GM19099 (cell line): ENCODE data around the gene SDK1.

Experiments
- POLR2A ChIP-seq: IDR thresholded peaks from 3 replicates; pipeline ENCODE4 v1.6.1; 2011; ENCODE audit warnings: low read depth; ENCODE audit not compliant: insufficient read length; ENCODE audit errors: extremely low read depth

SDK1 gene

DNA sequence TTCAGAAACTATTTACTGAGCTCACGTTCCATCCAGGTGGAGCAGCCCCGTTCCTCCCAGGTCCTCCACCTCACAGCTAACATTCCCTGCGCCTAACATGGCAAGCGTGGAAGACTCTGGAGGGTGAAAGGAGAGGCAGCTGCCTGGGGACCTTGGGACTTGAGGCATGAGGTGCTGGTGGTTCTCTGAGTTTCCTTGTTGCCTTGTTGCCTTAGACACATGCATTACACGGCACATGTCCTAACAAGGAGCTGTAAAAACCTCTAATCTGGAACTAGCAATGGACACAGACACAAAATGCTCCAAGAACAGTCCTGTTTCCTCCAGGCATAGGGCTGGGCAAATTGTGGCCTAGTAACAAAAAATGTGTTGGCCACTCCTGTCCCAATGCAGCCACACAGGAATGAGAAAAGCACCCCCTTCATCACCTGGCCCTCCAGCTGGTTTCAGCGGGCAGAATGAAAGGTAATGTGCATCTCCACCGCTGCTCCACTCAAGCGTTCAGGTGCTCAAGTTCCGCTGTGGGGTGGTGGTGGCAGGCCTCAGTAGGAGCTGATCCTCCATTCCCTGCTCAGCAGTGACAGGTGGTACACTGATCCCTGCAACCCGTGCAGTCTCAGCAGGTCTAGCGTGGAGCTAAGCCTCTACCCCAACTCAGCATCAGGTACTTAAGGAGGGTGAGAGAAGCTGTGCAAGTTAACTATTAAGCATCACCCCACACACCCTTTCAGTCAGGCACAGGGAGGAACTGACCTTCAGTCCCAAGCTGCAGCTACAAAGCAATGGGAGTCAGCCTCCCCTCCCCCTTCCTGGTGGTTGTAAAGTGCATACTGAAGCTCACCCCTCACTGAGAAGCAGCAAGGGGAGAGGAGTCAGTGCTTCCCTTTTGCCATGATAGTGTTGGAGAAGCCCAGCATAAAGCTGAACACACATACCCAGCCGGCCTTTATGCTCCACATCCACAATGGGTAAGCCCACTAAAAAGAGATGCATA is 382.8 kb downstream of the SDK1 start:
- no peak for TF ChIP-seq POLR2A

DNA sequence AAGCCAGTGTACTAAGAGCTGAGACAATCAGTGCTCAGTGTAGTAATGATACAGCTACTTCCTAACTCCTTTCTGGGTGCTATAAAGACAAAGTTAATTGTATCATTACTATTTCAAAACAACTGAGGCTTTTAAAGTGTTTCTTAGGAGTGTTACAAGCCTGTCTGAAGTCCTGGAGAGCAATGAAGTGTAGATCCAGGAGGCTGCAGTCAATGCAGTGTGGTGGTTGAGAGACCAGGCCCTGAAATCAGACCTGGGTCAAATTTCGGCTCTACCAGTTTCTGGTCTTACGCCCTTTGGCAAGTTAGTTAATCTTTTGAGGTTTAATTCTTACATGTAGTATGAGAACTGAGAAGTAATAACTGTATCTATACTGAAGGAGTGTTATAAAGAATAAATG is 387.0 kb downstream of the SDK1 start:
- TF ChIP-seq POLR2A, result no peak

- no peak for TF ChIP-seq POLR2A
These were observed 387.8 kb downstream of the SDK1 start for GRCh38 chr7:3688842-3689241.

GRCh38 chr7:3691478-3692158 is 390.6 kb downstream of the SDK1 start:
- no peak for TF ChIP-seq POLR2A

DNA sequence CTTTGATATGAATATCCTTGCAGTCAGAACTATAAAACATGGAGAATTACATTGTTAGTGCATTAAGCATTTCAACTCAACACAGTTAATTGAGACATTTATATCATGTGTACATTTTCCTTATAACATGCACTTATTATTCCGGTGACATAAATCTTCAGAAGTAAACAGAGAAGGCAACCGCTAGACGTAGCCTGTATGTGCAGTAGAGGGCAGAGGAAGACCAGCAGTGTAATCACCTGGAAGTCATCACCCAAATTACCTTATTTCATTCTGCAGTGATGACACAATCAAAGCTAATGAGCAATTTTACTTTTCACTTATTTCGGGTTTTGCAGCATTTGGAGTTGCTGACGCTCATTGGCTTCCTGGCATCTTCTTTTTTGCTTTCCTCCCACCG is 394.6 kb downstream of the SDK1 start:
- TF ChIP-seq POLR2A, result no peak

DNA sequence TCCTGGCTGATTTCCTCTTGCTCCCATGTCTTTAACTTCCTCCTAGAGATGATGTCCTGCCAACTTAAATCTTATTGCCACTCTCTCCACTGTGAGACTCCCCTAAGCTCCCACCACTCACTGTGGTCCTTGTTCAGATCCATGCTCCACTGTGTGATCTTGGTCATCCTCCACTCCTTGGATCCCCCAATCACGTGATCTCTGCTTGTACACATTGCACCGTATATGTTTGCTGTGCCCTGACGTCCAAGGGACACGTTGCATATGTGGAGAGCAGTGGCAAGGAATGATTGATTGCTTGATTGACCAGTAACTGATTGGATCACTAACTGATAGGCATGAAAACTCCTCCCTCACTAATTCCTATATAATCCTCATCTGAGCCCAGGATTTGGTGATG is 395.1 kb downstream of the SDK1 start:
- no peak for TF ChIP-seq POLR2A

DNA sequence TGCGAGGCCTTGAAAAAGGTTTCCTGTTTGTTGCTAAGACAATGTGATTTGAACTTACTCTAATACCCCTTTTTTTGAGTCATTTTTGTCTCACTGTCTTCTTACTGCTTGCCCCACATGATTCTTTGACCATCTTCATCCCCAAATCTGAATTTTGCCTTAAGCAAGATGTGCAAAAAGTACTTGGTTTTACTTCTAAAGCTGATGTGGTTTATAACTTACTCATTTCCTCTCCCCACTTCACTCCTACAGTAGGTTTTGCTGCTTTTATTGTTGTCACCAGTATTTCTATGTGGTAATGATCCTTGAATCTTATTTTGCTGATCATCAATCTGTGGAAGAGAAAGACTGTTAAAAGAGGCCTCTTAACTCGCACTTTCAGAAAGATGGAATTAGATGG is 396.4 kb downstream of the SDK1 start:
- TF ChIP-seq POLR2A, result no peak

- no peak for TF ChIP-seq POLR2A
These were observed 404.2 kb downstream of the SDK1 start for GRCh38 chr7:3705258-3705657.

DNA sequence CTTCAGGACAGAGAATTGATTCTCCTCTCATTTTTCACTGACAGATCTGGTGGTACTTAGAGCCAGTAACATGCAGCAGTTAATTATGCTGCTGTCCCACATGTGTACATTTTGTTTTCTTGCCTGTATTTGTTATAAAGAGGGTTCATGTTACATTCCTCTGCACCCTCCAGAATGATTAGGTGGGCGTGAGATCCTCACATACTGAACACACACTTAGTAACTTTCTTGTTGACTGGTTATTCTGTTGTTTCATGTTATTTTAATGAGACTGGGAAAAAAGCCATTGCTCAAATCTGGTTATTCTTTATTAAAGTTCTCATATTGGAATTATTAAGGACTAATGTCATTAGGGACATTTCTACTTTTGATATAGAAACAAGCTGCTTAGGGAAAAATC is 409.1 kb downstream of the SDK1 start:
- TF ChIP-seq POLR2A, result no peak

- TF ChIP-seq POLR2A, result no peak
These were observed 409.5 kb downstream of the SDK1 start for GRCh38 chr7:3710531-3710930.

DNA sequence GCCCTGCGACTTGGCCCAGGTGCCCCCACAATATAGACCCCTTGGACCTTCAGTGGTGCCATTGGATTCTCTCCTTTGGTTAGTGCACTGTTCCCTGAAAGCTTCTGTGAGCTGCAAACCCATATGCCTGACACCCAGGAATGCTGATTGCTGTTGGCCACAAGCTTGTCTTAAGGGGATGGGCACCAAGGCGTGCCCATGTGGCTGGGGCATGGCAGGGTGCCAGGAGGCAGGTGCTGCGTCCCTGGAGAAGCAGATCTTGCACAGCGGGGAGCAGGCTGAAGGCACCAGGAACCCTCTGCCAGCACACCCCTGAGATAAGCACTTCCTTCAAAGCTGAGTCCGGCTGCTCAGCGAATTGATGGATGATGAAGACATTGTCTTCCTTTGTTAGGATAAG is 411.8 kb downstream of the SDK1 start:
- TF ChIP-seq POLR2A, result no peak

- TF ChIP-seq POLR2A, result no peak
These were observed 420.4 kb downstream of the SDK1 start for GRCh38 chr7:3721422-3721821.

GRCh38 chr7:3722396-3722922 is 421.4 kb downstream of the SDK1 start:
- TF ChIP-seq POLR2A, result no peak

DNA sequence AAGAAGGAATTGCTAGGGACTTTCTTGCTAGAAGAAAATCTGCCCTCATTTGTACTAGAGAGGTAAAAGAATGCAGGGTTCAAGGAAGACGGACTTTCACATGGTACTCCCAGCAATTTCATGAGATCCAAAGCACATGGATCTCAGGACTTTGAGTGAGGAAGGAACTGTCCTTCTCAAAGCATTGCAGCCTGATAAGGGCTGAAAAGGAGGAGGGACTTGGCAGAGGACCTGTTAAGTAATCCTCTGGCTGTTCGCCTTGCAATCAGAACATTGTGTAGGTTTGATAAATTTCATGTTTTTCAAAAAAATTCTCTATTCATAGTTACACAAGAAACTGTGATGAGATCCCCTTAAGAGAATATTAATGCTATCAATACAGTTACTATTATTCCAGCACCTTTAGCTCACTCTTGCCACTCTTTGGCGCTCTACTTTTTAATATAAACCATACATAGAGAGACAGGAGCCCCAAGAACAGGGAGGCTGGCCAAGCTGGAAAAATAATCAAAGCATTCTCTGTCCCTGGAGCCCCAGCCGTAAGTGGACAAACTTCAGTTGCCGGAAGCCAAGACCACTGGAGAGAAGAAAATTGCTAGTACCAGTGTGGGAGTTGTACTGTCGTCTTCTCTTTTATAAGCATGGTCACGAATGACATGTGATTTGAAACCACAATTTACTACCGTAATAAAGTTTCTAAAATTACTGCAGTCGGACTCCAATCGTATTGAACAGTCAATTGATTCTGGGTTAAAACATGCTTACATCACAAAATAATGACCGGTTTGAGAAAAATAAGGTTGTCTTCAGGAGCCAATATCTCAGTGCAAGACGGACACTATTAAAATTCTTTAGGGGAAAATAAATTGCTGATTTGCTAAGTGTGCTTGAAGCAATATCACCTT is 424.4 kb downstream of the SDK1 start:
- TF ChIP-seq POLR2A, result no peak

- no peak for TF ChIP-seq POLR2A
These were observed 429.2 kb downstream of the SDK1 start for GRCh38 chr7:3730276-3730675.

- TF ChIP-seq POLR2A, result no peak
These were observed 431.4 kb downstream of the SDK1 start for GRCh38 chr7:3732395-3733005.
